ENCODE data around the gene FASTK. TPM values are rescaled to one million over a fixed set of nuclear protein-coding genes. Genes with fewer than 3 reads are reported as not detected.
A peak's percentile ranks its signal among the peaks of the same experiment; 100 is the strongest.

Gene FASTK
- total RNA-seq, 1 donor: 87.6 TPM

GRCh38 chr7:151095828-151096475 lies 15.3 kb upstream of the FASTK start:
- Histone ChIP-seq H3K27ac (ENCODE audit: low read depth, low read length) (no peak overlapping the region), H3K4me2 (ENCODE audit: insufficient read depth, low read length) (no peak overlapping the region), H4K20me1 (ENCODE audit: insufficient read depth, low read length) (peaks cover 78% of the 10 kb centered on the region), H3K79me2 (ENCODE audit: insufficient read depth, low read length) (peaks cover 92% of the 10 kb centered on the region), H3K4me3 (ENCODE audit: insufficient read depth, low read length) (no peak overlapping the region), H3K9me3 (ENCODE audit: low read depth, low read length) (no peaks in the 10 kb centered on the region), H3K27me3 (ENCODE audit: insufficient read depth, low read length) (no peaks in the 10 kb centered on the region), H3K4me1 (ENCODE audit: insufficient read depth, low read length) (no peaks in the 10 kb centered on the region), H3K36me3 (ENCODE audit: insufficient read depth, low read length) (peaks cover 7% of the 10 kb centered on the region), H2AFZ (ENCODE audit: low read length) (no peak overlapping the region)
- TF ChIP-seq CTCF (IDR thresholded peaks at IDR 0.05; ENCODE audit: extremely low read depth, low read depth, low read length): no peak
- peak; percentile 76 for DNase-seq (ENCODE audit: insufficient read length, low spot score, missing footprints)

GRCh38 chr7:151095123-151095797 lies 14.7 kb upstream of the FASTK start:
- Histone ChIP-seq H3K79me2 (ENCODE audit: insufficient read depth, low read length) (peaks cover 91% of the 10 kb centered on the region), H3K36me3 (ENCODE audit: insufficient read depth, low read length) (peaks cover 7% of the 10 kb centered on the region), H3K27me3 (ENCODE audit: insufficient read depth, low read length) (no peaks in the 10 kb centered on the region), H4K20me1 (ENCODE audit: insufficient read depth, low read length) (peaks cover 78% of the 10 kb centered on the region), H2AFZ (ENCODE audit: low read length) (no peak overlapping the region), H3K9me3 (ENCODE audit: low read depth, low read length) (no peaks in the 10 kb centered on the region), H3K4me3 (ENCODE audit: insufficient read depth, low read length) (no peak overlapping the region), H3K4me2 (ENCODE audit: insufficient read depth, low read length) (no peak overlapping the region), H3K4me1 (ENCODE audit: insufficient read depth, low read length) (no peaks in the 10 kb centered on the region), H3K27ac (ENCODE audit: low read depth, low read length) (no peak overlapping the region)
- no peak for TF ChIP-seq CTCF (IDR thresholded peaks at IDR 0.05; ENCODE audit: extremely low read depth, low read depth, low read length)
- peak; percentile 73 for DNase-seq (ENCODE audit: insufficient read length, low spot score, missing footprints)

GRCh38 chr7:151094675-151095074 lies 14.1 kb upstream of the FASTK start:
- peaks cover 7% of the 10 kb centered on the region for H3K36me3 ChIP-seq (ENCODE audit: insufficient read depth, low read length)
- H3K27ac ChIP-seq (ENCODE audit: low read depth, low read length): no peak overlapping the region
- no peaks in the 10 kb centered on the region for H3K9me3 ChIP-seq (ENCODE audit: low read depth, low read length)
- no peak overlapping the region for H3K4me3 ChIP-seq (ENCODE audit: insufficient read depth, low read length)
- H3K4me1 ChIP-seq (ENCODE audit: insufficient read depth, low read length): peaks cover 2% of the 10 kb centered on the region
- TF ChIP-seq CTCF (IDR thresholded peaks at IDR 0.05; ENCODE audit: extremely low read depth, low read depth, low read length): no peak
- H4K20me1 ChIP-seq (ENCODE audit: insufficient read depth, low read length): peaks cover 78% of the 10 kb centered on the region
- H3K27me3 ChIP-seq (ENCODE audit: insufficient read depth, low read length): no peaks in the 10 kb centered on the region
- H2AFZ ChIP-seq (ENCODE audit: low read length): no peak overlapping the region
- H3K79me2 ChIP-seq (ENCODE audit: insufficient read depth, low read length): peaks cover 91% of the 10 kb centered on the region
- no peak overlapping the region for H3K4me2 ChIP-seq (ENCODE audit: insufficient read depth, low read length)
- no peak for DNase-seq (ENCODE audit: insufficient read length, low spot score, missing footprints)

- no peak for TF ChIP-seq CTCF (IDR thresholded peaks at IDR 0.05; ENCODE audit: extremely low read depth, low read depth, low read length)
- peaks cover 11% of the 10 kb centered on the region for H3K4me1 ChIP-seq (ENCODE audit: insufficient read depth, low read length)
- no peaks in the 10 kb centered on the region for H3K27me3 ChIP-seq (ENCODE audit: insufficient read depth, low read length)
- no peak for DNase-seq (ENCODE audit: insufficient read length, low spot score, missing footprints)
- peaks cover 81% of the 10 kb centered on the region for H4K20me1 ChIP-seq (ENCODE audit: insufficient read depth, low read length)
- H3K4me3 ChIP-seq (ENCODE audit: insufficient read depth, low read length): no peak overlapping the region
- H3K27ac ChIP-seq (ENCODE audit: low read depth, low read length): no peak overlapping the region
- peaks cover 95% of the 10 kb centered on the region for H3K79me2 ChIP-seq (ENCODE audit: insufficient read depth, low read length)
- no peak overlapping the region for H2AFZ ChIP-seq (ENCODE audit: low read length)
- no peak overlapping the region for H3K4me2 ChIP-seq (ENCODE audit: insufficient read depth, low read length)
- H3K36me3 ChIP-seq (ENCODE audit: insufficient read depth, low read length): peaks cover 7% of the 10 kb centered on the region
- H3K9me3 ChIP-seq (ENCODE audit: low read depth, low read length): no peaks in the 10 kb centered on the region
Measured at GRCh38 chr7:151093748-151094147, 13.1 kb upstream of the FASTK start.
